IPS-18a (cell line): ENCODE data around the gene CHST11.

Source experiments
- H3K27ac ChIP-seq: one replicate; pipeline ENCODE4 v1.5.1; 2013; ENCODE audit warnings: low read length
- H3K27me3 ChIP-seq: one replicate; pipeline ENCODE4 v1.6.1; 2013; ENCODE audit warnings: mild to moderate bottlenecking, low read length; ENCODE audit not compliant: control insufficient read depth, insufficient read depth
- H3K36me3 ChIP-seq: one replicate; pipeline ENCODE4 v1.6.1; 2013; ENCODE audit warnings: low read depth, low read length; ENCODE audit not compliant: control insufficient read depth
- H3K4me1 ChIP-seq: one replicate; pipeline ENCODE4 v1.6.1; 2013; ENCODE audit warnings: low read depth, low read length; ENCODE audit not compliant: control insufficient read depth
- H3K4me3 ChIP-seq: one replicate; pipeline ENCODE4 v1.5.1; 2013; ENCODE audit warnings: low read length
- H3K9ac ChIP-seq: one replicate; pipeline ENCODE4 v1.6.1; 2013; ENCODE audit warnings: mild to moderate bottlenecking, low read length, moderate library complexity
- H3K9me3 ChIP-seq: one replicate; pipeline ENCODE4 v1.6.1; 2013; ENCODE audit warnings: low read depth, low read length; ENCODE audit not compliant: control insufficient read depth

CHST11 gene

DNA sequence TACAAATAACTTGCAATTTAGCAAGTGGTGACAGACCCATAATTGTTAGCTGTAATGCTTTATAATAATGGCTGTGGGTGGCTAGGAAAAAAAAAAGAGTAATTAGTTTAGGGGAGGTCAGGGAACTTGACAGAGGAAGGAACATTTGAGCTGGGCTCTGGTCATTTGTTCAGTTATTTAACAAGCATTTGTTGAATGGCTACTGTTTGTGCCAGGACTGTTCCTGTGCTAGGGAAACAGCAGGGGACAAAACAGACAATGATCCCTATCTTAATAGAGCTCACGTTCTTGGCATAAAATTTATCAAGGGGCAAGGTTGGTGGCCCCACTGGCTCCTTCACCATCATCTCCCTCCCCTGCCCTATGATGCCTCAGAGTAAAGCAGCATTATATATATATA lies 18.5 kb downstream of the CHST11 start:
- Histone ChIP-seq H3K4me3 (no peak overlapping the region), H3K9ac (no peak overlapping the region), H3K27me3 (no peaks in the 10 kb centered on the region), H3K4me1 (peaks cover 14% of the 10 kb centered on the region), H3K9me3 (no peaks in the 10 kb centered on the region), H3K27ac (no peak overlapping the region), H3K36me3 (no peaks in the 10 kb centered on the region)

DNA sequence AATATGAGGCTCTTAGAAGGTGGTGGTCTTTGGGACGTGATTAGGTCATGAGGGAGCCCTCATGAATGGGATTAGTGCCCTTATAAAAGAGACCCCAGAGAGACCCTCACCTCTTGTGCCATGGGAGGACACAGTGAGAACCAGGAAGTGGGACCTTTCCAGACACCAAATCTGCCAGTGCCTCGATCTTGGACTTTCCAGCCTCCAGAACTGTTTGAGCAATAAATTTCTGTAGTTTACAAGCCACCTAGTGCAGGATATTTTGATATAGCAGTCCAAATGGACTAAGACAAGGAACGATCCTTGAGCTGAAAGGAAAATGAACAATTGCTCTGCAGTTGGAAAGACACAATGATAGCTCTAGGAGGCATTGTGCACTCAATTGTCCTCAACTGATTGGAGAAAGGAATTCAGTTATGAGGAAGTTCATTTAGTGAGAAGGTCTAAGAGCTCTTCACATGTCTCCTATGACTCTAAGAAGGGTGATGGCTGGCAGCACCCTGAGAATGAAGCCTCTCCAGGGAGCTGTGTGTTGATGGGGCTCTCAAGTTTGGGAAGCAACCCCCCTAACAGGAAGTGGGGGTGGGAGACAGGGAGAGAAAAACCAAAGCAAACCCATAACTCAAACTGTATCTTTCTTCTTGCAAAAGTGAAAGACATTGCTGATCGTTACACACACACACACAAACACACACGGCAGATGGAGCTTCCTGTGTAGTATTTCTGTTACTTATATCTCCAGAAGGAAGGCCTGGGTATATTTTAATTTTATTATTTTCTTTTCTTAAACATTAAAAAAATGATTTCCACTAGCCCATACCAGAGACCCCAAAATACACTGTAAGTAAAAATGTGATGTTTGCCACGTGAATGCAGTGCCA lies 21.0 kb downstream of the CHST11 start:
- Histone ChIP-seq H3K9ac (no peak overlapping the region), H3K4me1 (peaks cover 14% of the 10 kb centered on the region), H3K4me3 (no peak overlapping the region), H3K9me3 (no peaks in the 10 kb centered on the region), H3K27ac (no peak overlapping the region), H3K36me3 (no peaks in the 10 kb centered on the region), H3K27me3 (no peaks in the 10 kb centered on the region)

DNA sequence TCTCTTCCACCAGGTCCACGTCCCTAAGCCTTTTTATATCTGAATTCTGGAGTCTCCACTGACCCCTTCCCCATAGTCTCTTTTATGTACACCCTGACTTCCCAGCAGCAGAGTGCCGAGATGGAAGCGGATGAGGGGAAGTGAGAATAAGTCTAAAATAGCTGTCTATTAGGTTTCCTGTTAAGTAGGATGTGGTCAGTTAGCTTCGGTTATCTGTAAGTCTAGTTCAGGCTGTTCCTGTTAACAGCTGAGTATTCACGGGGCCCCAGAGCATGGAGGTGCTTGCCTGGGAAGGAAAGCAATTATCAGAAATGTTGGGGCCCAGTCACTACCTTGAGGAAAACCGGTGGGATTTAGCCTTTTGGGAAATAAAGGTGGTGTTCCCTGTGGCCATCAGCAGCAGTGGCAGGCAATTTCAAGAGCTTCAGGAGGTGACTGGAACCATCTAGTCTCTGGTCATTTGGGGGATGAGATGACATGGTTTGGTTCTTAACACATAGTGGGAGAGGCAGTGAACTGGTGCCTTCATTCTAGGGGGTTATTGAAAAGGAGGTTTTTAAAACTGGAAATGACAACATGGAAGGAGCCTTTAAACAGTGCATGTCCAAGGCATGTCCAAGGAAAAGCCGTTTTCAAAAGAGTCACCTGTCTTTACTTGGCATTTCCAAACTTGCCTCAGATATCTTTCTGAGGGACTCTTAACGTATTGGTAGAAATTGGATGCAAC lies 21.8 kb downstream of the CHST11 start:
- Histone ChIP-seq H3K9ac (no peak overlapping the region), H3K36me3 (no peaks in the 10 kb centered on the region), H3K27ac (no peak overlapping the region), H3K27me3 (no peaks in the 10 kb centered on the region), H3K4me1 (peaks cover 8% of the 10 kb centered on the region), H3K9me3 (no peaks in the 10 kb centered on the region), H3K4me3 (no peak overlapping the region)

DNA sequence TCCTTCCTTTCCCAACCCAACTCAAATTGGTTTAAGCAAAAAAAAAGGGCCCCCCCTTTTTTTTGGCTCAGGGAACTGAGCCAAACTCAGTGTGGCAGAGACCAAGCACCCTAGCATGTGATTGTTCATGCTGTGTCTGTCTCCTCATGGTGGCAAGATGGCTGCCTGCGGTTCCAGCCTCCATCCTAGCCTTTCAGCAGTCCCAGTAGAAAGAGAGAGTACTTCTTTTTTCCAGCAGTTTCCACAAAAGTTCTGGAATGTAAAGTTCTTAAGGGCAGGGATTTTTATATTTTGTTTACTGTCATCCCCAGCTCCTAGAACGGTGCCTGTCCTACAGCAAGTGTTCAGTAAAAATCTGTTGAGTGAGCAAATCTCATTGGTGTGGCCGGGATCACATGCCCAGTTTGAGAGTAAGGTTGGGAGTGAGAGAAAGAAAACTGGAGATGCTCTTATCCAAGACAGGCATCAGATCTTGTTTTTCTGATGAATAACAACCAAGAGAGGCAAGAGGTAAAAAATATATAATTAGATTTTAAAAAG lies 22.4 kb downstream of the CHST11 start:
- H3K9me3 ChIP-seq, result no peaks in the 10 kb centered on the region
- H3K4me3 ChIP-seq, result no peak overlapping the region
- H3K27ac ChIP-seq, result no peak overlapping the region
- peaks cover 4% of the 10 kb centered on the region for H3K4me1 ChIP-seq
- H3K27me3 ChIP-seq, result no peaks in the 10 kb centered on the region
- no peaks in the 10 kb centered on the region for H3K36me3 ChIP-seq
- no peak overlapping the region for H3K9ac ChIP-seq

DNA sequence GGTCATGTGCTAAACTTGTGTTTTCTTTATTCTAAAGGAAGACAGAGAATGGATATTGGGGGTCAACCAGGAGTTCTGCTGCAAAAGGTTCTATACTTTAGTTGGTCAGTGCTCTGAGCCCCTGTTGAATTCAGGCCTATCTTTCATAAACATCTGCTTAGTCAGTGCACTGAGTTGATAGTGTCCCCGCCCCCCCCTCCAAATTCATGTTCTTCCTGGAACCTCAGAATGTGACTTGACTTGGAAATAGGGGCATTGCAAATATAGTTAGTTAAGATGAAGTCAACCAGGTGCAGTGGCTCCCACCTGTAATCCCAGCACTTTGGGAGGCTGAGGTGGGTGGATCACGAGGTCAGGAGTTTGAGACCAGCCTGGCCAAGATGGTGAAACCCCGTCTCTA lies 23.3 kb downstream of the CHST11 start:
- H3K27me3 ChIP-seq, result no peaks in the 10 kb centered on the region
- peaks cover 3% of the 10 kb centered on the region for H3K4me1 ChIP-seq
- H3K27ac ChIP-seq, result no peak overlapping the region
- H3K9ac ChIP-seq, result no peak overlapping the region
- H3K9me3 ChIP-seq, result no peaks in the 10 kb centered on the region
- no peak overlapping the region for H3K4me3 ChIP-seq
- no peaks in the 10 kb centered on the region for H3K36me3 ChIP-seq

DNA sequence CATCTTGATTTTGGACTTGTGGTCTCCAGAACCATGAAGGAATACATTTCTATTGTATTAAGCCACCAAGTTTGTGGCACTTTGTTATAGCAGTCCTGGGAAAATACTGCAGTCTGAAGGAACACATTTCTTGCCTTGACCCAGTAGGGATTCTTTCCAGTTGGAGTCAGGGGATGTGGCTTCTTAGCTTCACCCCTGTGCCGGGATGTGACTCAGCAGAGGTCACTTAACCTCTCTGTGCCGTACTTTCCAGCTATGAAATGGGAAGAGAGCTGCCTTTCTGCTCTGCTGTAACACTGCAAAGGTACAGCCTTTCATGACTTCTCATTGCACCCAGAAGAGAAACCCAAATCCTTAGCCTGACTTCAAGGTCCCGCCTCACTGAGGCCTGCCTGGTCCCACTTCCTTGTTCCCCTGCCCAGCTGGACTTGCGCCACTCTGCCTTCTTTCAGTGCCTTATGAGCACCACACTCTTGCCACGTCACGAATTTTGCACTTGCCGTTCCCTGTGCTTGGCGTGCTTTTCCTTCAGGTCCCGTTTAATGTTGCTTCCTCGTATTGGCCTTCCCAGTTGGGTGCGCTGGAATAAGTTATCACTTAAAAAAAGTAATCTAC lies 24.2 kb downstream of the CHST11 start:
- no peak overlapping the region for H3K9ac ChIP-seq
- H3K27me3 ChIP-seq, result no peaks in the 10 kb centered on the region
- no peak overlapping the region for H3K4me3 ChIP-seq
- H3K27ac ChIP-seq, result no peak overlapping the region
- no peaks in the 10 kb centered on the region for H3K9me3 ChIP-seq
- no peaks in the 10 kb centered on the region for H3K36me3 ChIP-seq
- no peaks in the 10 kb centered on the region for H3K4me1 ChIP-seq

DNA sequence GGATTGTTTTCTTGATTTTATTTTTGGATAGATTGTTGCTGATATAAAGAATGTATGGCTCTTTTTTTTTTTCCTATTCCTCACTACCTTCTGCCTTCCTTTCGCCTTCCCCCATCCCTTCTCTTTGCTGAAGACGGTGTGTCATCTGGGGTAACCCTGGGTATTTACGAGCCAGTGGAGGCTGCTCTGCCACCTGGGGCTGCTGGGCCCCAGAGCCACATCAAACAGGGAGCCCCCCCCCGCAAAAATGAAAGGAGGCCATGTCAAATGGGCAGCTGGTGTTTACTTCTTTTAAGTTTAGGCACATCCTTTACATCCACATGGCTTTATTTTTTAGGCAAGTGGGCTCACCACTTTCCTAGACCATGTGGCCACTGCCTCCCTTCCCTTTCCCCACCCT lies 25.4 kb downstream of the CHST11 start:
- Histone ChIP-seq H3K36me3 (no peaks in the 10 kb centered on the region), H3K4me3 (no peak overlapping the region), H3K9me3 (no peaks in the 10 kb centered on the region), H3K27me3 (no peaks in the 10 kb centered on the region), H3K4me1 (no peaks in the 10 kb centered on the region), H3K27ac (no peak overlapping the region), H3K9ac (no peak overlapping the region)

DNA sequence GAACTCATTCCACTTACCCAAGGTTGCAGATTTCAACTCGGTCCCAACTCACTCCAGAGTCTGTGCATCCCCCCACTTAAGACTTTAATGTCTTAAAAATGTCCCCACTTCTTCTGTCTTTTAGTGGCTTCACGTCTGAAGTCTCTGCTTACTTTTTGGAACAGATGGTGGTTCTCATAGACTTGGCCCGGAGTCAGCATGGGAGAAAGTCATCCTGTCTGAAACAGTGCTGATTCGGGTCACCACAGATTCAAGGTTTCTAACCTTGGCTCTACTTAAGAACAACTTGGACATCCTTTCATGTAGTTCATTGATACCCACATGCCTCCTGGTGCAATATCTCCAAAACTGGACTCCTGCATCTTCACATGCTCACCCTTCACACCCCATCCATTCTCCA lies 26.0 kb downstream of the CHST11 start:
- Histone ChIP-seq H3K27me3 (no peaks in the 10 kb centered on the region), H3K27ac (no peak overlapping the region), H3K9ac (no peak overlapping the region), H3K36me3 (no peaks in the 10 kb centered on the region), H3K4me1 (no peaks in the 10 kb centered on the region), H3K9me3 (no peaks in the 10 kb centered on the region), H3K4me3 (no peak overlapping the region)

DNA sequence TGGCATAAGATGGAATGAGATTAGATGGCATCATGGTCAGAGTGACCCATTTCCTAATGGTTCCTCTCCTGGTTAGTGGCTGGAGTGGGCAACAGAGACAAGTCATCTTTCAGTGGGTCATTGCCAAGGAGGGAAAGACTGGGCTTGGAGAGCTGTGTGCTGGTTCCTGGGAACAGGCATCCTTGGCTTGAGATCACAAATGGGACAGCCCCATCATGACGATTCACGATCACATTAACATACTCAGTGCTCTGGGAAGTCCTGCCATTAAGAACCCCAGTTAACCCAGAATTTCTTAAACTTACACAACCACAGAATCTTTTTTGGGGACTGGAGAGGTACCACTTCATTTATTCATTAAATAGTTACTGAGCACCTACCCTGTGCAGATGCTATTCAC lies 27.3 kb downstream of the CHST11 start:
- Histone ChIP-seq H3K4me3 (no peak overlapping the region), H3K27ac (no peak overlapping the region), H3K27me3 (no peaks in the 10 kb centered on the region), H3K9ac (no peak overlapping the region), H3K4me1 (no peaks in the 10 kb centered on the region), H3K9me3 (no peaks in the 10 kb centered on the region), H3K36me3 (no peaks in the 10 kb centered on the region)

DNA sequence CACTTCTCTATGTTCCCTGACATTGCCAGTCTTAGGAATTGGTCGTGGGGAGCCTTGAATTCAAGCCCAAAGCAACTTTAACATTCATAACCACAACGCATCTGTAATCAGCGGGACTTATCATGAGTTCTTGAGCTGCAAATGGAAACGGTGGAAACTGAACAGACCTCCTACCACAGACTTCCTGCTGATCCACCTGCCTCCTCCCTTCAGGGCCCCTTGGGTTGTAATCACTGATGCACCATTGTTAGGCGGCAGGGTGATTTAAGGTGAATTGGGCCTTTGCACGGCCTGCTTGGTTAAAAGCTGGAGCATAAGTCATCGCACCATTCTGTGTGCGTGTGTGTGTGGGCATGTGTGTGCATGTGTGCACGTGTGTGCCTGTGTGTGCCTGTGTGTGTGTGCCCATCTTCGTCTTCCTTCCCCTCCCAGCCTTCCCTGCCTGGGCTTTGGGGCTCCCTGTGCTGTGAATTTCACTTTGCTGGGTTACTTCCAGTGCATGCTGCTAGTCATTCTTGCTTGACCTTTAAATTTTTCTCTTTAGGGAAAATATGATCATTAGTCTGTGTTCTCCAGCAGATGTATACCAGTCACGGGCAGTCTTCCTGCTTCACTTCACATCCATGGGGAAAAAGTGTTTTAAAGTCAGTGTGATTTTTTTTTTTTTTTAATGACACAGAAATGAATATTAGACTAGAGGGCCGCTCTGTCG lies 29.1 kb downstream of the CHST11 start:
- no peak overlapping the region for H3K27ac ChIP-seq
- H3K4me3 ChIP-seq, result no peak overlapping the region
- H3K36me3 ChIP-seq, result no peaks in the 10 kb centered on the region
- H3K4me1 ChIP-seq, result no peaks in the 10 kb centered on the region
- no peaks in the 10 kb centered on the region for H3K27me3 ChIP-seq
- H3K9ac ChIP-seq, result no peak overlapping the region
- H3K9me3 ChIP-seq, result no peaks in the 10 kb centered on the region

DNA sequence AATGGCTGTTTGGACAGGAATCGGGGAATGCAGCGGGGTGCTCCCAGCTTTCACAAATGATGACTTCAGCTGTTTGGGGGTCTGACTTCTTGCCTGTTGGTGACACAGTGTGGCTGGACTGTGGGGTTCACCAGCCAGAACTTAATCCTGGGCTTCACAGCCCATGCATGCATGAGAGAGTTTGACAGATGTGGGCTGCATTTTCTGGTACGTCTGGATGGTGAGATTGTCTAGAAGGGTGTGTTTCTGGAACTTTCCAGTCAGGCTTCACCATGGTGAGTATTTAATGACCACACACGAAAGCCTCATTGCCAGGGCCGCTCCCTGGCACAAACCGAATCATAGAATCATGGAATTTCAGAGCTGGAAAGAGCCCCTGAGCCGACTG lies 29.6 kb downstream of the CHST11 start:
- no peak overlapping the region for H3K4me3 ChIP-seq
- no peaks in the 10 kb centered on the region for H3K4me1 ChIP-seq
- H3K9ac ChIP-seq, result no peak overlapping the region
- no peaks in the 10 kb centered on the region for H3K36me3 ChIP-seq
- no peak overlapping the region for H3K27ac ChIP-seq
- no peaks in the 10 kb centered on the region for H3K9me3 ChIP-seq
- H3K27me3 ChIP-seq, result no peaks in the 10 kb centered on the region
